Activated naive CD4-positive, alpha-beta T cell treated with anti-CD3 and anti-CD28 coated beads, Interleukin-2, amount 50 U/mL, for 24 hours (primary cell): ENCODE results near the gene PXDN.

ENCODE experiments used
- H3K27ac Mint-ChIP-seq: one replicate; pipeline ENCODE4 v1.8.0; 2021; ENCODE audit warnings: mild to moderate bottlenecking, mixed read lengths
- H3K27me3 Mint-ChIP-seq: one replicate; pipeline ENCODE4 v1.8.0; 2021; ENCODE audit warnings: mixed read lengths
- H3K36me3 Mint-ChIP-seq: one replicate; pipeline ENCODE4 v1.8.0; 2021; ENCODE audit warnings: mixed read lengths
- H3K4me1 Mint-ChIP-seq: one replicate; pipeline ENCODE4 v1.8.0; 2021; ENCODE audit warnings: mixed read lengths
- H3K4me3 Mint-ChIP-seq: one replicate; pipeline ENCODE4 v1.8.0; 2021; ENCODE audit warnings: mild to moderate bottlenecking, mixed read lengths
- H3K9me3 Mint-ChIP-seq: one replicate; pipeline ENCODE4 v1.8.0; 2021; ENCODE audit warnings: mixed read lengths

Gene PXDN

DNA sequence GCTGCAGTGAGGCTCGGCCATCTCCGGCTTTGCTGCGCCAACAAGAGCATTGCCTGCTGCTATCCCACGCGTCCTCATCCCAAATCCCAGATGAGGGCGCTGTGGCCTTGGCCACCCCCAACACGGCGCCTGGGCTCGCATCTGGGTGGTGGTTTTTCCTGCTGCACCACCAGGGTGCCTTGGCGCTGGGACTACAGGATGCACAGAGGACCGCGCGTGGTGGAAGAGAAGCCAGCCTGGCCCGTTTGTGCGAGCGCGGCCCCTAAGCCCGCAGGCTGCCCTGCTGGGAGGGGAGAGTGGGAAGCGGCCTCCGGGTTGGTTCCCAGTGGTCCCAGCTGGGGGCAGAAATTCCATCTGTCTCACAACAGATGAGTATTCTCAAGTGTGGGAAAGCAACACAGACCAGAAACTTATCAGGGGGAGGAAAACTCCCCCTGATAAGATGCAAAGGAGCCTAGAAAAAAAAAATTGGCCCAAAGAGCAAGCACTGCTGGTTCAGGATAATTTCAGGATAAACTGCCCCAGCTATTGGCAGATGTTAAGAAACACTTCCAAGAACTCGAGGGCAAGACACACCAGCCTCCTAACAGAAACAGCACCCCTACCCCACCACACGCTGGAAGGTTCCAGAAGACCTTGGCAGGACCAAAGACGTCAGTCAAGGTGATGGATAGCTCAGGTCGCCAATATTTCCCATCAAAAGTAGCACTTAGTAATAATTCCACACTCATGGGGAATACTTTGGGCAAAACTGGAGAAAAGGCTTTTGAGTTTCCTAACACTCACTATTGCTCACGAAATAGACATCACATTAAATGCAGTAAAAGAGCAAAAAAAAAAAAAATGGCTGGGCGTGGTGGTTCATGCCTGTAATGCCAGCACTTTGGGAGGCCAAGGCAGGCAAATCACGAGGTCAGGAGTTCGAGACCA lies 152.1 kb downstream of the PXDN start:
- no peaks in the 10 kb centered on the region for H3K9me3 Mint-ChIP-seq
- H3K27me3 Mint-ChIP-seq, result peaks cover 7% of the 10 kb centered on the region
- H3K36me3 Mint-ChIP-seq, result no peaks in the 10 kb centered on the region
- no peaks in the 10 kb centered on the region for H3K4me1 Mint-ChIP-seq
- no peak overlapping the region for H3K4me3 Mint-ChIP-seq
- H3K27ac Mint-ChIP-seq, result no peak overlapping the region

DNA sequence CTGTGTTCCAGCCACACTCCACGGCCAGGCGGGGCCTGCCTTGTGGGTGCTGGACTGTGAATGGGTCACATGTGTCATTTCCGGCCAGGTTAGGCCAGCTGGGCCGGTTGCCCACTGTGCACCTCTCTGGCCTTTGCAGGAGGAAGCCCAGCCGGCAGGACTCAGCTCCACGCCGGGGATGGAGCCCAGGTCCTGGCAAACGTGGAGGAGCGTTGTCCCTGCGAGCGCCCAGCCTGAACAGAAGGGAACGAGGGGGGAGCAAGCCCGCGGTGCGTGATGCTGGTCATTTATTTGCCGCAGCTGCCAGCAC lies 152.9 kb downstream of the PXDN start:
- Mint-ChIP-seq H3K4me1 (no peaks in the 10 kb centered on the region), H3K4me3 (no peak overlapping the region), H3K9me3 (no peaks in the 10 kb centered on the region), H3K27ac (no peak overlapping the region), H3K36me3 (no peaks in the 10 kb centered on the region), H3K27me3 (peaks cover 7% of the 10 kb centered on the region)

DNA sequence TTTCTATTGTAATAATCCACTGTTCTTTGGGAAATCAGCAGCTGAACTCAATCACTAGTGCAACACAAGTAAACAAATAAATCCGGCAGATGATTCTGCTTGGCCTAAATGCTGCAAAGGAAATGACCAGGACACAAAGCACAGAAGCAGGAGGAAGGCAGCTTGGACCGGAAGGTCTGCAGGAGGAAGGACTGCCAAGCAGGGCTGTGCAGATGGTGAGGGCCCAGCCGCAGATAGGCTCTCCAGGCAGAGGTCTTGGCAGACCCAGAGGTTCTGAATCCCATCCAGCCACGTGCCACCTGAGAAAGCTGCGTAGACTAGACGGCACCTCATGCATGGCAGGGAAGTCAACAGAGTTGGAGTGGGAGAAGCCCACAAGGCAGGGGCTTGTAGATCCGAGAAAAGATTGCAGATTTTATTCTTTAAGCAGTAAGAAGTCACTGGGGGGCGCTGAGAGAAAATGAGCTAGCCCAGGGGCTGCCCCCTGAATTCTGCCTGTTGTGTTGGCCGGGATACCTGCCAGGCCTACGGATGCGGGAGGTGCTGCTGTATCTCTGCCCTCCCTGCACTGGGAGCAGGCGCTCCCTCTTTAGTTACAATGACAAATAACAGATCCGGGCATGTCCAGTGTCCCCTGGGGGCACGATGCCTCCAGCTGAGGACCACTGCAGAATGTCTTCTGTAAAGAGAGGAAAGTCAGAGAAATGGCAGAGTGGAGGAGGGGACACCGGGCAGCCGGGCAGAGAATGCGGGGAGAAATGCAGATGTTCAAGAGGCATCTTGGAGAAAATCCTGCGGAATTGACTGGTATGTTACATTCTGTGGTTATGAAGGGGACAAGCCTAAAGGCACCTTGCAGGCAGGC lies 153.5 kb downstream of the PXDN start:
- peaks cover 7% of the 10 kb centered on the region for H3K27me3 Mint-ChIP-seq
- no peaks in the 10 kb centered on the region for H3K4me1 Mint-ChIP-seq
- no peak overlapping the region for H3K27ac Mint-ChIP-seq
- H3K9me3 Mint-ChIP-seq, result no peaks in the 10 kb centered on the region
- H3K36me3 Mint-ChIP-seq, result no peaks in the 10 kb centered on the region
- H3K4me3 Mint-ChIP-seq, result no peak overlapping the region

DNA sequence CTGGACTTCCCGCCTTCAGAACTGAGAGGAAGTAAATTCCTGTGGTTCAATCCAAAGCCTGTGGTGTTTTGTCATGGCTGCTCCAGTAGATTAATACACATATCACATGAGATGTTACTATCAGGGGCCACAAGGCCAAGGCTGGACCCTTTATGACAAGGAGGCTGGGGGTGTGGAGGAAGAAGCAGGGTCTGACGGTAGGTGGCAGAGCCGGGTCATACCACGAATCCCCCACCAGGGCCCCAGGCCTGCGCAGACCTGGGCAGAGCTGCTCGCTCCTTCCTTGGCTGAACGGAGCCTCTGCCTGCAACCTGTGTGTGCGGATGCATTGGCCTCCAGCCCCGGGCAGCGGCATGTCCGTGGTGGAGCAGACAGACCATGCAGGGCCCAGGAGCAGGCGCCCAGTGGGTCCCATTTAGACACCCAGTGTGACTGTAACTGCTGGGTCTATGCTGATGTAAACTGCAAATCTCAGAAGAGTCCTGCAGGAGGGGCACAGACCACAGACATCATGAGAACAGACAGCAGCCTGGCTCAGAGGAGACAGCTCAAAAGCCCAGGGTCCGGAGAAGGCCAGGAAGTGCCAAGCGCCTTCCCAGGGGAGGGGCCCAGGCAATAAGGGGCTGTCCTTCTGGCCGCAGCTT lies 155.2 kb downstream of the PXDN start:
- Mint-ChIP-seq H3K27me3 (peaks cover 7% of the 10 kb centered on the region), H3K27ac (no peak overlapping the region), H3K9me3 (no peaks in the 10 kb centered on the region), H3K4me1 (no peaks in the 10 kb centered on the region), H3K36me3 (no peaks in the 10 kb centered on the region), H3K4me3 (no peak overlapping the region)

DNA sequence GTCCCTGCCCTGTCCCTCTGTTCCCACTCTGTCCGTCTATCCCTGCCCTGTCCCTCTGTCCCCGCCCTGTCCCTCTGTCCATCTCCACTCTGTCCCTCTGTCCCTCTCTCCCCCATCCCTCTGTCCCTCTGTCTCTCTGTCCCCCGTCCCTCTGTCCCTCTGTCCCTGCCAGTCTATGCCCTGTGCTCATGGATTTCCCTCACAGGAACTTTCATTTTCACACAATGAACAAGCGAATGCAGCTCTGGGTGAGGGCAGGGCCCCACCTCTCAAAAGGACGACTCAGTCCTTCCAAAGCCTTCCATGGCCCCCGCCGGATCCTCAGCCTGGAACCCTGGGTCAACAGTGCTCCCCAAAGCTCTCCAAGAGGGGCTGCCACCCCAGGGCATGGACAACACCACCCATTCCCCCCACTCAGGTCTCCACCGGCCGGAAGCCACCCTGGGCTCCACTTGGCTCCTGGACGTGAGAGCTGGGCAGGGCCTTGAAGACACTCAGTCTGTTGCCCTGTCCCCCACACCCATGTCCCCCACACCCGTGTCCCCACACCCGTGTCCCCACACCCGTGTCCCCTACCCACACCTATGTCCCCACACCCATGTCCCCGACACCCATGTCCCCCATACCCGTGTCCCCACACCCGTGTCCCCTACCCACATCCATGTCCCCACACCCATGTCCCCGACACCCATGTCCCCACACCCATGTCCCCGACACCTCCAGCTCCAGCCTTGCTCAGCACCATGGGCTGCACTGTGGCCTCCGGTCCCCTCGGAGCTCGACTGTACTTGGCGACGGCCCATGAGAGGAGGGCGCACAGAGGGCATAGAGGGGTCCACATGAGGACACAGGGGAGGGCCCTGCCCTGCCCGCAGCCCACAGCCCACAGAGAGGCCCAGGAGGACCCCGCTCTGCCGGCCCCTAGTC lies 156.0 kb downstream of the PXDN start:
- Mint-ChIP-seq H3K4me3 (no peak overlapping the region), H3K36me3 (no peaks in the 10 kb centered on the region), H3K27me3 (peaks cover 7% of the 10 kb centered on the region), H3K4me1 (peaks cover under 1% of the 10 kb centered on the region), H3K27ac (no peak overlapping the region), H3K9me3 (no peaks in the 10 kb centered on the region)

DNA sequence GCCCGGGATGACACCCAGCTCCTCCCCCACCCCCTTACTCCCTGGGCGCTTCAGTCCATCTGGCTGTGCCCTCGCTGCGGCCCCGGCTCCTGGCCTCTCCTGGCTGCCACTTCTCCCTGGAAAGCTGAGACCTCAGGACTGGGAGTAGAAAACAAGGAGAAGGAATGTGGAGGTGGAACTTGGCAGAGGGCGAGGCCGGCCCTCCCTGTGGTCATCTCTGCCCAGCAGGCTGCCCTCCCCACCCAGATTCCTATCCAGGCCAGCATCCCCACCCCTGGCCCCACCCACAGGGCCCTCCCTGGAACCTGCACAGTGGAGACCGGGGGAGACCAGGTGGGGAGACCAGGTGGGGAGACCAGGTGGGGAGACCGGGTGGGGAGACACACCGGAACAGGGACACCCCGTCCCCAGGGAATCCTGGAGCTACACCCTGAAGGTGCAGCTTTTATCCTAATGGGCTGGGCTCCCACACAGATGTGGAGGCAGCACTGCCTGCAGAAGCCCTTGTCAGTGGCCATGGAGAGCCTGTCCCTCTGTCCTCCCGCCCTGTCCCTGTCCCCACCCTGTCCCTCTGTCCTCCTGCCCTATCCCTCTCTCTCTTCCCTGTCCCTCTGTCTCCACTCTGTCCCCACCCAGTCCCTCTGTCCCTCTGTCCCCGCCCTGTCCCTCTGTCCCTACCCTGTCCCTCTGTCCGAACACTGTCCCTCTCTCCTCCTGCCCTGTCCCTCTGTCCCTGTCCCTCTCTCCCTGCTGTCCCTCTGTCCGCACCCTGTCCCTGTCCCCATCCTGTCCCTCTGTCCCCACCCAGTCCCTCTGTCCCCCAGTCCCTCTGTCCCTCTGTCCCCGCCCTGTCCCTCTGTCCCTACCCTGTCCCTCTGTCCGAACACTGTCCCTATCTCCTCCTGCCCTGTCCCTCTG lies 157.1 kb downstream of the PXDN start:
- Mint-ChIP-seq H3K4me1 (peaks cover 3% of the 10 kb centered on the region), H3K27ac (no peak overlapping the region), H3K4me3 (no peak overlapping the region), H3K27me3 (peaks cover 8% of the 10 kb centered on the region), H3K36me3 (no peaks in the 10 kb centered on the region), H3K9me3 (no peaks in the 10 kb centered on the region)

DNA sequence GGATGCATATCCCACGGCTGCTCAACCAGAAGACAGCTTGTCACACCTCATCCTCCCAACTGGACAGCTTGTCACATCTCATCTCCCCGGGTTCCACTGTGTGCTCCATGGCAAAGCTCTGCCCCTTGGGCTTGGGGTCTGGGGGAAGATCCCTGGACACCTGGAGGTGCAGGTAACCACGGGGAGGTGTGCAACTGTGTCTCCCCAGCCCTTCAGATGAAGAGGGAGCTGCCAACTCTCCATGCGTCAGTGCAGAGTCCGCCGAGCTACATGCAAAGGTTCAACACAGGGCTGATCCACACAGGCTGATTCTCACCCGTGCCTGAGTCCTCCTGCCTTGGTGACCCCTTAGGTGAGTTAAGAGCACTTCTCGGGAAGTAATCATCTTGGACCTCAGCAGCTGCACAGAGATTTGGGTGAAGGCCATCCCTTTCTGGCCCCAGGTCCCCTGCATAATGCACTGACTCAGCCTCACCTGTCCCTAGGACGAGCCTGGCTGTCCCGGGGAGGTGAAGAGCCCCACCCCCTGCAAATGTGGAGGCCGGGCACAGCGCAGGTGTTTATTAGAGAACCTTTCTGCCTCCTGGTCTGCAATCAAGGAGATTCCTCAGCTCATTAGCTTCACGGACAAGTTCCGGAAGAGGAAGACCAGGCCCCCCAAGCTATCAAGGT lies 157.9 kb downstream of the PXDN start:
- H3K36me3 Mint-ChIP-seq, result no peaks in the 10 kb centered on the region
- H3K4me1 Mint-ChIP-seq, result peaks cover 3% of the 10 kb centered on the region
- peaks cover 11% of the 10 kb centered on the region for H3K27me3 Mint-ChIP-seq
- no peak overlapping the region for H3K27ac Mint-ChIP-seq
- no peaks in the 10 kb centered on the region for H3K9me3 Mint-ChIP-seq
- H3K4me3 Mint-ChIP-seq, result no peak overlapping the region

DNA sequence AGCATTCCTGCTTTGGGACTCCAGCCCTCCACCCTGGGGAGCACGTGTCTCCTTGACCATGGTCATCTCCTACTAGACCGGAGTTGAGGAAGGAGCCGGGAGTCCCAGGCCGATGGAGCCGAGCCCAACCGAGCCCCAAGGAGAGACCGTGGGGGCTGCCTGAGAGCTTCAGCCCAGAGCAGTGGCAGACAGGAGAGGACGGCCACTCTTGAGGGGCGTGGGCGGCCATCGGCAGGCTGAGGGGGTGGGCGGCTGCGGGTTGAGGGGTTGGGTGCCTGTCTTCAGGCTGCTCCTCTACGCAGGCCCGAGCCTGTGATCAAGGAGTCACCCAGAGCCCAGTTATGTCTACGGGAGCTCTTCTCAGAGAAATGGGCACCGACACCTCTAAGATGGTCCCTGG lies 158.7 kb downstream of the PXDN start:
- Mint-ChIP-seq H3K9me3 (no peaks in the 10 kb centered on the region), H3K36me3 (no peaks in the 10 kb centered on the region), H3K27me3 (peaks cover 7% of the 10 kb centered on the region), H3K4me3 (no peak overlapping the region), H3K4me1 (peaks cover 3% of the 10 kb centered on the region), H3K27ac (no peak overlapping the region)

DNA sequence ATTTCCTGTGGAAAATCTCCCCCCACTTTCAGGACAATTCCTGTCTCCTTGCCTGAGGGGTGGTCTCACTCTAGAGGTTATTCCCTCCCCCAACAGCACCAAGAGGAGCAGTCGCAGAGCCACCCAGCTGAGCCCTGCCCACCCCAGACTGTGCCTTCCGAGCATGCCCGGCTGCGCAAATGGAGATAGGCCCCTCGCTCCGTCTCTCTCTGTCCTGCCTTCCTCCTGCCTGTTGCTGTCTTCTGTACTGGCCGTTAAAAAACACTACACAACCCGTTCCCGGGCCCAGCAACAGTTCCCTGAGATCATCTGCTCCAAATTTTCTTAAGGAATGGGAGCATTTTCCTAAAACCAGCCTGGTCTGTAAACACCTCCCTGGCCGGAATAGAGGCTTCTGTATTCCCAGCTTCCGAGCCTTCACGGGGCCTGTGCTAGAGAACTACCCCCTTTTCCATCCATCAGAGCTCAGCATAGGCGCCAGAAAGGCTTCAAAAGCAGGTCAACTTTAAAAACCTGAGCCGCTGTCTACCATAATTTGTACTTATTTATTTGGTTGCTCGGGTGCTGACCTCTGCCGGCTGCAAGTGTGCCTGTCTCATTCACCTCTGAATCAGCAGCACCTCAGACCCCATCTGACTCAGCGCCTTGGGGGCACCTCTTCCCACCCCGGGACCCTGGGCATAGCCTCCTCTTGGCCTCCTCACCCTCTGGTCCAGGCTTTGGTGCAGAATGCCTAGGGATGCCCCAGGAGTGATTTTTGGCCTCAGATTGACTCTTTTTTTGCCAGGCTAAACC lies 159.4 kb downstream of the PXDN start:
- H3K4me3 Mint-ChIP-seq, result no peak overlapping the region
- peaks cover 3% of the 10 kb centered on the region for H3K4me1 Mint-ChIP-seq
- no peaks in the 10 kb centered on the region for H3K9me3 Mint-ChIP-seq
- no peak overlapping the region for H3K27ac Mint-ChIP-seq
- no peaks in the 10 kb centered on the region for H3K36me3 Mint-ChIP-seq
- peaks cover 6% of the 10 kb centered on the region for H3K27me3 Mint-ChIP-seq

DNA sequence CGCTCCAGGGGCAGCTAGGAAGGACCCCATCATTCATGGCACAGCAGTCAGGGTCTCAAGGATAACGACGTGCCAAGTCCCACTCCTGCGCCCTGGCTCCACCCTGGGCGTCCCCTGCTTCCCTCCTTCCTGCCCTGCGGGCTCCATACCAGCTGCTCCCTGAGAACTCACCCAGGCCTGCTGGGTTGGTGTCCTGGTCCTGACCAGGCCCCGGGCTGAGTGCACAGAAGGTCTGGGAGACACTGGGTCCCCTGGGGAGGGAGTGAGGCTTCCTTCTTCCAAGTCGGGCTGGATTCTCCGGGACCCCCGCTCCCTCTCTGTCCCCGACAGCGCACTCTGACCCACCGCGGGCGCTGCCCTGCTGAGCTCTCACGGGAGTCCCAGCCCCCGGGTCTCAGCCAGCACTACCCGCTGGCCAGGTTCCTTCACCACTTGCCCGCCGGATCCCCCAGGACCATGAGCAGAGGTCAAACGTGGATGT lies 160.2 kb downstream of the PXDN start:
- Mint-ChIP-seq H3K4me1 (peaks cover 3% of the 10 kb centered on the region), H3K9me3 (no peaks in the 10 kb centered on the region), H3K4me3 (no peak overlapping the region), H3K36me3 (no peaks in the 10 kb centered on the region), H3K27me3 (peaks cover 4% of the 10 kb centered on the region), H3K27ac (no peak overlapping the region)

DNA sequence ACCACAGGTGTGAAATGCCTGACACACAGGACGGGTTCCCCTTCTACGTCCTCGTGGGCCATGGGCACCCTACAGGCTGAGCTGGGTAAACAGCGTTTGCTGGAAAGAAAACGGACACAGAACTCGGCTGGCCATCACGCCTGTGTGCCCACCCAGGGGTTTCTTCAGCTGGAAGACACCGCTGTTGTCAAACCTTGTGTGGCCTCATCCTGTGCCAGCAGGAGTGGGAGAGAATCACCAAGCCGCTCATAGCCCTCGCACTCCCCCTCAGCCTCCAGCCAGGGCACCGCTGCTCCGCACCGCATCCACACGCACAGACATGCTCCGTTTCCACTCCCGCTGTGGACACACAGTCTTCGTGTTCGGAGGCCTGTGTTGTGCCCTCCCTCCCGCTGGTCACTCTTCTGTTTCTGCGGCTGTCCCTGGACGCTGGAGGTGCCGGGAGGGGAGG lies 161.4 kb downstream of the PXDN start:
- Mint-ChIP-seq H3K36me3 (no peaks in the 10 kb centered on the region), H3K9me3 (no peaks in the 10 kb centered on the region), H3K4me3 (no peak overlapping the region), H3K27me3 (peaks cover 4% of the 10 kb centered on the region), H3K4me1 (peaks cover 3% of the 10 kb centered on the region), H3K27ac (no peak overlapping the region)

DNA sequence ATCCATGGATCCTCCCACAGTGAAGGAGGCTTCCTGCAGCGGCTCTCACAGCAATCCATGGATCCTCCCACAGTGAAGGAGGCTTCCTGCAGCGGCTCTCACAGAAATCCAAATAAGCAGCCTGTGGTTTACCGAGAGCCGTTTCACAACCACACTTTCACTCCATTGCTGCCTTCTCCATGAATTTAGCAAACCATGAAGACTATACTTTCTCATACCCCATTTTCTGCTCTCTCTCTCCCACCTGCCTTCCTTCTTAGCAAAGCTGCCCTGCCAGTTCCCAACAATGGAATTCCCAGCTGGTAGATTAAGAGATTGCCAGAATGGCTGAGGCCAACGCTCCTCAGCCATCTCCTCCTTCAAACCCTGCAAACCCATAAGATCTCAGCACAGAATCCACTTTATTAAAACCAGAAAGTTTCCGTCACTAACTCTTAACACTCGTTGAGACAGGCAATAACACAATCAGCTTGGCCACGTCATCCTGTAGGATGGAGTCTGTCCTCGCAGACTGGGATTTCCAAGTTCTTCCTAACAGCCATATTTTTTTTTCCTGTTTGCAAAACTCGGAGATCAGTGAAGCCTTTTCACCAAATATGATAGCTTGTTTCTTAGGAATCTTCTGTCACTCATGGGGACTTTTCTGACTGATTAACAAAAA lies 162.2 kb downstream of the PXDN start:
- no peak overlapping the region for H3K4me3 Mint-ChIP-seq

More for the DNA sequence above, 162.2 kb downstream of the PXDN start:
- Mint-ChIP-seq H3K36me3 (no peaks in the 10 kb centered on the region), H3K27me3 (peaks cover 4% of the 10 kb centered on the region), H3K27ac (no peak overlapping the region), H3K4me1 (peaks cover 3% of the 10 kb centered on the region), H3K9me3 (no peaks in the 10 kb centered on the region)
